ENCODE data around the gene PHAX. TPM values are rescaled to one million over a fixed set of nuclear protein-coding genes. Genes with fewer than 3 reads are reported as not detected.
"Not testable (repeated sequence)": the region's sequence is repeated elsewhere in the genome, so short reads cannot be mapped to it uniquely, and the experiment has no call there.

PHAX gene
- total and polyA plus RNA-seq, 5 donors from 2014 or later, result 27.0 to 83.0 (median 68.1) TPM

DNA sequence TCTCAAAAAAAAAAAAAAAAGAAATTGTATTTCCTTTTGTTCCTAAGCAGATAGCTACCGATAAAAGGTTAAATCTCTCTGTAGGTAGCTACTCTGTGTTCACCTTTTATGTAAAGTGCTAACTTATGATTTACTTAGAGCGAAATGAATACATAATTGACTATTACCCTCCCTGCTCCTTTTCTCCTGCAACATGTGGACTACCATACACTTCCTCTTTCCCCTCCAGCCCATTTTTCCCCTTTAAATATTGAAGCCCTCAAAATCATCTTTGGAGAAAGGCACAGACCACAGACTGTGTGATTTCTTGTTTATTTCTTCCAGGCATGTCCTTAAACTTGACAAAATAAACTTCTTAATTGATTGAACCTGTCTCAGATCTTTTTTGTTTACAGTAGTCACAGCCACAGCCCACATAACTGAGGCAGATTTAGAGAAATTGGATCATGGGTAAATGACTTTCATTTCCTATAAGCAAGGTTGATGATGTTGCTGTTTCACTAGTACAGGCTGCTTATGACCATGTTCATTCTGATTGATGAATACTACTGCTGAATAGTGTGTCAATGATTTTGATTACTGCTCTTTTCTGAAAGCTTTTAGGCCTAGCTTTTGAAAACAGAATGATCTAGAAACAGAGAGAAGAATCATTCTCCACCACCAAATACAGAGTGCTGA, 59.2 kb downstream of the PHAX start:
- peaks cover 5% of the 10 kb centered on the region for H3K27me3 Mint-ChIP-seq
- Histone ChIP-seq H3K4me3 (ENCODE audit: low read depth, low read length) (no peak overlapping the region), H3K36me3 (ENCODE audit: control insufficient read depth, insufficient read depth, low read length) (no peaks in the 10 kb centered on the region), H3K9me3 (ENCODE audit: control insufficient read depth in 2 of 2, low read length in 2 of 2) (no peaks in the 10 kb centered on the region), H3K4me1 (ENCODE audit: control insufficient read depth, insufficient read depth, low read length, poor library complexity, severe bottlenecking) (no peaks in the 10 kb centered on the region), H3K27me3 (ENCODE audit: control insufficient read depth, insufficient read depth, low read length) (no peaks in the 10 kb centered on the region), H3K27ac (ENCODE audit: insufficient read depth, low read length, poor library complexity, severe bottlenecking) (no peak overlapping the region)
- DNase-seq, result peak in 1 of 3 donors; percentile 57
- no peak overlapping the region for H3K27ac Mint-ChIP-seq
- H3K9me3 Mint-ChIP-seq, result no peaks in the 10 kb centered on the region
- H3K4me1 Mint-ChIP-seq, result peaks cover 0 to 3% (median 0%) of the 10 kb centered on the region in 4 donors
- H3K4me3 Mint-ChIP-seq, result no peak overlapping the region
- no peaks in the 10 kb centered on the region for H3K36me3 Mint-ChIP-seq
- no peak for ATAC-seq (ENCODE audit: low read depth in 2 of 2)

DNA sequence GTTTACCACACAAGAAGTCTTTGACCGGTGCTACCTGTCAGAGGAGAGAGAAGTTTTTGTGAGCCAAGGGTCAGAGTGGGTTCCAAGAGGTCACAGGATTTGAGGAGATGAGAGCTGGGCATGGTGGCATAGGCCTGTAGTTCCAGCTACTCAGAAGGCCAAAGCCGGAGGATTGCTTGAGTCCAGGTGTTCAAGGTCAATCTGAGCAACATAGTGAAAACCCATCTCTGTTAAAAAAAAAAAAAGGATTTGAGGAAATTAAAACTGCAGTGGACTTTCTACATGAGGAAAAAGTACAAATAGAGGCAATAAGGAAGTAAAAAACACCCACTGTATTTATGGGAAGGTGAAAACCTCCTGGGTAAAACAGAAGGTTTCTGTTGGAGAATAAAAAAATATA, 63.8 kb downstream of the PHAX start:
- H3K4me3 Mint-ChIP-seq, result no peak overlapping the region
- Histone ChIP-seq H3K27ac (ENCODE audit: insufficient read depth, low read length, poor library complexity, severe bottlenecking) (no peak overlapping the region), H3K4me1 (ENCODE audit: control insufficient read depth, insufficient read depth, low read length, poor library complexity, severe bottlenecking) (no peaks in the 10 kb centered on the region), H3K9me3 (ENCODE audit: control insufficient read depth in 2 of 2, low read length in 2 of 2) (peaks cover 0 to 3% of the 10 kb centered on the region in 2 experiments), H3K36me3 (ENCODE audit: control insufficient read depth, insufficient read depth, low read length) (no peaks in the 10 kb centered on the region), H3K4me3 (ENCODE audit: low read depth, low read length) (no peak overlapping the region), H3K27me3 (ENCODE audit: control insufficient read depth, insufficient read depth, low read length) (no peaks in the 10 kb centered on the region)
- no peak overlapping the region for H3K27ac Mint-ChIP-seq
- DNase-seq, result no peak
- no peaks in the 10 kb centered on the region for H3K36me3 Mint-ChIP-seq
- no peak for ATAC-seq (ENCODE audit: low read depth in 2 of 2)
- H3K9me3 Mint-ChIP-seq, result no peaks in the 10 kb centered on the region
- H3K27me3 Mint-ChIP-seq, result peaks cover 9% of the 10 kb centered on the region
- H3K4me1 Mint-ChIP-seq, result peaks cover 0 to 3% (median 0%) of the 10 kb centered on the region in 4 donors

DNA sequence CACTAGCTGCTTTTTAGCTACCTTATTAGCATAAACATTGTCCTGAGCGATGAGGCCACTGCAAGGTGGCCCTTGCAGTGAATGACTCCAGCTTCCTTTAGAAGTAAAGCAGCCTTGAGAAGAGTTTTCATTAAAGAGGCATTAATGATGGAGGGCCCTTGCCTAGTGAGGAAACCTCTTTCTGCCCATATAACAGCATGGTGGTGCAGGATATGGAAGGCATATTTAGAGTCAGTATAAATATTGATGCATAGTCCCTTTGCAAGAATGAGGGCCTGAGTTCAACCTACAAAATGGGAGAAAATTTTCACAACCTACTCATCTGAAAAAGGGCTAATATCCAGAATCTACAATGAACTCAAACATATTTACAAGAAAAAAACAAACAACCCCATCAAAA, 69.4 kb downstream of the PHAX start:
- not testable (repeated sequence) for H3K4me1 ChIP-seq (ENCODE audit: control insufficient read depth, insufficient read depth, low read length, poor library complexity, severe bottlenecking); H3K9me3 Mint-ChIP-seq; H3K27me3 Mint-ChIP-seq; H3K36me3 Mint-ChIP-seq; H3K4me1 Mint-ChIP-seq; H3K27ac ChIP-seq (ENCODE audit: insufficient read depth, low read length, poor library complexity, severe bottlenecking); H3K36me3 ChIP-seq (ENCODE audit: control insufficient read depth, insufficient read depth, low read length); H3K27ac Mint-ChIP-seq; ATAC-seq (ENCODE audit: low read depth in 2 of 2); H3K9me3 ChIP-seq (ENCODE audit: control insufficient read depth in 2 of 2, low read length in 2 of 2); H3K27me3 ChIP-seq (ENCODE audit: control insufficient read depth, insufficient read depth, low read length); DNase-seq; H3K4me3 ChIP-seq (ENCODE audit: low read depth, low read length); H3K4me3 Mint-ChIP-seq

DNA sequence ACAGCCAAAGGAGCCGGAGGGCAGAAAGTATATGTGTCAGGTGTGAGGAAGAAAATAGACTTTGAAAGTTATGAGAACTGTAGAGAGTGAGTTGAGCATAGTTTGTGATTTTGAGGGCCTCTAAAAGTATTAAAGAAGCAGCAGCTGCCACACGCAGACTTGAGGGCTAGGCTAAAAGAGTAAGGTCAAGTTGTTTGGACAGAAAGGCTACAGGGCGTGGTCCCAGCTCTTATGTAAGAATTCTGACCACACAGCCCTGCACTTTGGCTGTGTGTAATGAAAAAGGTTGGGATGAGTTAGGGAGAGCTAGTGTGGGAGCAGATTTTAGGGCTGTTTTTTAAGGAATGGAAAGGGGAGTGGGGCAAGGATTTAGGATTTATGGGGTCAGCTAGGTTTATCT, 70.9 kb downstream of the PHAX start:
- H3K4me1 ChIP-seq (ENCODE audit: control insufficient read depth, insufficient read depth, low read length, poor library complexity, severe bottlenecking); H3K4me1 Mint-ChIP-seq; H3K27me3 ChIP-seq (ENCODE audit: control insufficient read depth, insufficient read depth, low read length); DNase-seq; H3K36me3 Mint-ChIP-seq; ATAC-seq (ENCODE audit: low read depth in 2 of 2); H3K4me3 ChIP-seq (ENCODE audit: low read depth, low read length); H3K27ac ChIP-seq (ENCODE audit: insufficient read depth, low read length, poor library complexity, severe bottlenecking); H3K27ac Mint-ChIP-seq; H3K27me3 Mint-ChIP-seq; H3K4me3 Mint-ChIP-seq; H3K9me3 ChIP-seq (ENCODE audit: control insufficient read depth in 2 of 2, low read length in 2 of 2); H3K36me3 ChIP-seq (ENCODE audit: control insufficient read depth, insufficient read depth, low read length); H3K9me3 Mint-ChIP-seq: not testable (repeated sequence)

DNA sequence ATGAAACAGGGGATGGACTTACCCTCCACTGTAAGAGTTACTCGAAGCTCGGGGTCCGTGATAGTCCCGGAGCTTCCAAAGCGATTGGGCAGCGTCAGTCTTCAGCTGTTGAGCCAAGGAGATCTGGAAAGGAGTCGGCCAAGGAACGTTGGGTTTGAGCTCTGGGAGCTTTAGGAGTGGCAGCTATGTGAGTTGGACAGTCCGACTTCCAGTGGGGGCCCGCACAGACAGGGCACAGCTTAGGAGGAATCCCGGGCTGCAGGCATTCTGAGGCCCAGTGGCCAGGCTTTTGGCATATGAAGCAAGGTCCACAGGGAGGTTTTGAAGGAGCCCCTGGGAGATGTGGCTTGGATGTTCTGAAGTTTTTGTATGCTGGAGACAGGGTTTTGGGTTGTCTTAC, 72.7 kb downstream of the PHAX start:
- peaks cover 5% of the 10 kb centered on the region for H3K36me3 Mint-ChIP-seq
- H3K4me3 ChIP-seq (ENCODE audit: low read depth, low read length), result no peak overlapping the region
- H3K4me1 Mint-ChIP-seq, result peaks cover 2 to 7% (median 4%) of the 10 kb centered on the region in 4 donors
- no peak overlapping the region for H3K27ac Mint-ChIP-seq
- no peak overlapping the region for H3K27ac ChIP-seq (ENCODE audit: insufficient read depth, low read length, poor library complexity, severe bottlenecking)
- ATAC-seq (ENCODE audit: low read depth in 2 of 2) (no peak), DNase-seq (no peak)
- H3K27me3 ChIP-seq (ENCODE audit: control insufficient read depth, insufficient read depth, low read length), result no peaks in the 10 kb centered on the region
- H3K27me3 Mint-ChIP-seq, result no peaks in the 10 kb centered on the region
- no peak overlapping the region for H3K4me3 Mint-ChIP-seq
- H3K9me3 ChIP-seq (ENCODE audit: control insufficient read depth in 2 of 2, low read length in 2 of 2), result peaks cover 5 to 8% of the 10 kb centered on the region in 2 experiments
- peaks cover 0 to 4% (median 2%) of the 10 kb centered on the region in 7 donors for H3K9me3 Mint-ChIP-seq
- no peaks in the 10 kb centered on the region for H3K36me3 ChIP-seq (ENCODE audit: control insufficient read depth, insufficient read depth, low read length)
- peaks cover 3% of the 10 kb centered on the region for H3K4me1 ChIP-seq (ENCODE audit: control insufficient read depth, insufficient read depth, low read length, poor library complexity, severe bottlenecking)

DNA sequence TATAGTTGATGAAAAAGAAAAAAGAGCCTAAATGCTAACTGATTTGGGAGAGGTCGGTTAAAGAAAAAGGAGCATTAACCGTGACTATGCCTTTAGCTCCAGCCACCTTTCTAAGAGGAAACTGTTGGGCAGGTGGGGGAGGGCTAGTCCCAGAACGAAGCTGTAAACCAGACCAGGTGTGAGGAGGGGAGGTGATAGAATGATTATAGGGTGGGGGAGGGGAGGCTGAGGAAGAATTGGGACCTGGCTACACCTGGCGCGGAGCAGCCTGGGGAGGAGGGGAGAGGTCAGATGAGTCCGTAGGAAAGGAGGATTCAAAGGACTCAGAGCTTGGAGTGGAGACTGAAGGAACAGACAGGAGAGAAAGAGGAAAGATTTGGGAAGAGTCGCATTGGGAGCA, 73.4 kb downstream of the PHAX start:
- peaks cover 0 to 4% (median 2%) of the 10 kb centered on the region in 7 donors for H3K9me3 Mint-ChIP-seq
- no peak overlapping the region for H3K27ac ChIP-seq (ENCODE audit: insufficient read depth, low read length, poor library complexity, severe bottlenecking)
- H3K4me3 Mint-ChIP-seq, result no peak overlapping the region
- H3K4me1 ChIP-seq (ENCODE audit: control insufficient read depth, insufficient read depth, low read length, poor library complexity, severe bottlenecking), result peaks cover 3% of the 10 kb centered on the region
- peaks cover 5% of the 10 kb centered on the region for H3K36me3 Mint-ChIP-seq
- peaks cover 2 to 7% (median 4%) of the 10 kb centered on the region in 4 donors for H3K4me1 Mint-ChIP-seq
- H3K4me3 ChIP-seq (ENCODE audit: low read depth, low read length), result no peak overlapping the region
- no peaks in the 10 kb centered on the region for H3K27me3 Mint-ChIP-seq
- no peaks in the 10 kb centered on the region for H3K27me3 ChIP-seq (ENCODE audit: control insufficient read depth, insufficient read depth, low read length)
- peaks cover 5 to 8% of the 10 kb centered on the region in 2 experiments for H3K9me3 ChIP-seq (ENCODE audit: control insufficient read depth in 2 of 2, low read length in 2 of 2)
- H3K27ac Mint-ChIP-seq, result peak overlapping the region in 1 of 3 donors; percentile 57
- H3K36me3 ChIP-seq (ENCODE audit: control insufficient read depth, insufficient read depth, low read length), result no peaks in the 10 kb centered on the region
- DNase-seq, result no peak
- ATAC-seq (ENCODE audit: low read depth in 2 of 2), result no peak

DNA sequence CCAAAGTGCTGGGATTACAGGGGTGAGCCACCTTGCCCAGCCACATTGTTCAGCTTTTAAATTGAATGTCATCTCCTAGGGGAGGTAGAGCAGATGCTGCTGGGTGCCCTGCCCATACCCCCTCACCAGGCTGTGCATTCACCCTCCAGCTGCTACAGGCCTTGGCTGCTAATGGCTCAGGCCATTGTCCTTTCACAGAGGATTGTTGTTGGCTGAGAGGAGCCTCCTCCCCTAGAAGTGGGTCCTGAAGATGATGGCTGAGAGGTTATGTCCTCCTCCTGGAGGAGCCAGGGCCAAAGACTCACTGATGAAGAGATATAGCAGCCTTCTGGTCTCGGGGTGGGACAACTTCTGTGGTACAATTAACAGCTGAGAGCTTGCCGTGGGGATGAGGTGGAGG, 74.6 kb downstream of the PHAX start:
- Mint-ChIP-seq H3K27me3 (no peaks in the 10 kb centered on the region), H3K4me3 (no peak overlapping the region), H3K4me1 (peaks cover 2 to 7% (median 4%) of the 10 kb centered on the region in 4 donors), H3K27ac (no peak overlapping the region), H3K9me3 (peaks cover 0 to 4% (median 2%) of the 10 kb centered on the region in 7 donors), H3K36me3 (peaks cover 5% of the 10 kb centered on the region)
- Histone ChIP-seq H3K27ac (ENCODE audit: insufficient read depth, low read length, poor library complexity, severe bottlenecking) (no peak overlapping the region), H3K27me3 (ENCODE audit: control insufficient read depth, insufficient read depth, low read length) (no peaks in the 10 kb centered on the region), H3K4me3 (ENCODE audit: low read depth, low read length) (no peak overlapping the region), H3K4me1 (ENCODE audit: control insufficient read depth, insufficient read depth, low read length, poor library complexity, severe bottlenecking) (peaks cover 3% of the 10 kb centered on the region), H3K36me3 (ENCODE audit: control insufficient read depth, insufficient read depth, low read length) (no peaks in the 10 kb centered on the region), H3K9me3 (ENCODE audit: control insufficient read depth in 2 of 2, low read length in 2 of 2) (no peaks in the 10 kb centered on the region)
- no peak for DNase-seq
- ATAC-seq (ENCODE audit: low read depth in 2 of 2), result no peak

DNA sequence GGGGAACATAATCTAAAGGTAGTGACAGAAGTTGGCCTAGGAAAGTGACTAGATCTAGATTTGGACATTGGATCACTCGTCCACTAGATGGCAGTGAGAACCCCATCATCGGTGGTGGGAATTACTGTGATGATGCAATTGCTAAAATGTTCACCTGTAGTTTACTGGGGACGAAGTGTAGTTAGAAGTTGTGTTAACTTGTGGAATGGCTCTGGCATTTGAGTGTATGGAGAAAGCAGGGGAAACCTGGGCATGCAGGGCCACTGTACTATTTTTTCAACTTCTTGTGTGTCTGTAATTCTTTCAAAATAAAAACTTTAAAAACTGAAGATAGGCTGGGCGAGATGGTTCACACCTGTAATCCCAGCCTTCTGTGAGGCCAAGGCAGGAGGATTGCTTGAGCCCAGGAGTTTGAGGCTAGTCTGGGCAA, 75.5 kb downstream of the PHAX start:
- Histone ChIP-seq H3K4me1 (ENCODE audit: control insufficient read depth, insufficient read depth, low read length, poor library complexity, severe bottlenecking) (peaks cover 3% of the 10 kb centered on the region), H3K4me3 (ENCODE audit: low read depth, low read length) (no peak overlapping the region), H3K36me3 (ENCODE audit: control insufficient read depth, insufficient read depth, low read length) (no peaks in the 10 kb centered on the region), H3K27ac (ENCODE audit: insufficient read depth, low read length, poor library complexity, severe bottlenecking) (no peak overlapping the region), H3K9me3 (ENCODE audit: control insufficient read depth in 2 of 2, low read length in 2 of 2) (no peaks in the 10 kb centered on the region), H3K27me3 (ENCODE audit: control insufficient read depth, insufficient read depth, low read length) (no peaks in the 10 kb centered on the region)
- peaks cover 2 to 7% (median 4%) of the 10 kb centered on the region in 4 donors for H3K4me1 Mint-ChIP-seq
- peaks cover 0 to 3% (median 2%) of the 10 kb centered on the region in 7 donors for H3K9me3 Mint-ChIP-seq
- H3K27ac Mint-ChIP-seq, result peak overlapping the region in 2 of 3 donors; percentile 17 to 33
- ATAC-seq (ENCODE audit: low read depth in 2 of 2) (peak; percentile 88), DNase-seq (peak; percentile 52 to 78 (median 70))
- H3K27me3 Mint-ChIP-seq, result no peaks in the 10 kb centered on the region
- peaks cover 5% of the 10 kb centered on the region for H3K36me3 Mint-ChIP-seq
- no peak overlapping the region for H3K4me3 Mint-ChIP-seq
